HUES6 (cell line): ENCODE results near the gene AMDHD1.
"Not testable (repeated sequence)": the region's sequence is repeated elsewhere in the genome, so short reads cannot be mapped to it uniquely, and the experiment has no call there.

Source experiments
- H3K27ac ChIP-seq: 2 replicates; pipeline ENCODE4 v1.7.0; 2013; ENCODE audit warnings: low read depth, mild to moderate bottlenecking, low read length, inconsistent platforms
- H3K27me3 ChIP-seq: 2 replicates; pipeline ENCODE4 v1.6.1; 2013; ENCODE audit warnings: low read length; ENCODE audit not compliant: control insufficient read depth, insufficient read depth
- H3K36me3 ChIP-seq: 2 replicates; pipeline ENCODE4 v1.6.1; 2013; ENCODE audit warnings: low read length; ENCODE audit not compliant: control insufficient read depth, insufficient read depth
- H3K4me1 ChIP-seq: 2 replicates; pipeline ENCODE4 v1.6.1; 2013; ENCODE audit warnings: low read length; ENCODE audit not compliant: control insufficient read depth, insufficient read depth
- H3K4me3 ChIP-seq: 2 replicates; pipeline ENCODE4 v1.5.1; 2013; ENCODE audit warnings: low read depth, low read length
- H3K9ac ChIP-seq: one replicate; pipeline ENCODE4 v1.6.1; 2013; ENCODE audit warnings: mild to moderate bottlenecking, low read length
- H3K9me3 ChIP-seq: 2 replicates; pipeline ENCODE4 v1.6.1; 2013; ENCODE audit warnings: low read depth, low read length; ENCODE audit not compliant: control insufficient read depth, insufficient read depth

The AMDHD1 gene

GRCh38 chr12:95963096-95963495 is 20.0 kb downstream of the AMDHD1 start:
- Histone ChIP-seq H3K9me3 (no peaks in the 10 kb centered on the region), H3K4me1 (no peaks in the 10 kb centered on the region), H3K4me3 (no peak overlapping the region), H3K27ac (no peak overlapping the region), H3K27me3 (no peaks in the 10 kb centered on the region), H3K36me3 (no peaks in the 10 kb centered on the region), H3K9ac (no peak overlapping the region)

GRCh38 chr12:95966287-95966870 is 23.2 kb downstream of the AMDHD1 start:
- Histone ChIP-seq H3K4me1 (peaks cover 5% of the 10 kb centered on the region), H3K4me3 (no peak overlapping the region), H3K36me3 (no peaks in the 10 kb centered on the region), H3K9ac (no peak overlapping the region), H3K9me3 (no peaks in the 10 kb centered on the region), H3K27me3 (no peaks in the 10 kb centered on the region), H3K27ac (no peak overlapping the region)

- Histone ChIP-seq H3K36me3 (no peaks in the 10 kb centered on the region), H3K9me3 (no peaks in the 10 kb centered on the region), H3K4me3 (no peak overlapping the region), H3K4me1 (peaks cover 5% of the 10 kb centered on the region), H3K27ac (no peak overlapping the region), H3K9ac (no peak overlapping the region), H3K27me3 (no peaks in the 10 kb centered on the region)
Measured at GRCh38 chr12:95967301-95967700, 24.2 kb downstream of the AMDHD1 start.

GRCh38 chr12:95969116-95969515 is 26.0 kb downstream of the AMDHD1 start:
- not testable (repeated sequence) for H3K9me3 ChIP-seq

GRCh38 chr12:95970905-95971304 is 27.8 kb downstream of the AMDHD1 start:
- Histone ChIP-seq H3K4me1 (peaks cover 5% of the 10 kb centered on the region), H3K27me3 (no peaks in the 10 kb centered on the region), H3K9me3 (no peaks in the 10 kb centered on the region), H3K4me3 (no peak overlapping the region), H3K9ac (no peak overlapping the region), H3K27ac (no peak overlapping the region), H3K36me3 (no peaks in the 10 kb centered on the region)

More at GRCh38 chr12:95969116-95969515, 26.0 kb downstream of the AMDHD1 start:
- not testable (repeated sequence) for H3K27ac ChIP-seq, H3K4me1 ChIP-seq, H3K9ac ChIP-seq, H3K36me3 ChIP-seq, H3K27me3 ChIP-seq, H3K4me3 ChIP-seq

DNA sequence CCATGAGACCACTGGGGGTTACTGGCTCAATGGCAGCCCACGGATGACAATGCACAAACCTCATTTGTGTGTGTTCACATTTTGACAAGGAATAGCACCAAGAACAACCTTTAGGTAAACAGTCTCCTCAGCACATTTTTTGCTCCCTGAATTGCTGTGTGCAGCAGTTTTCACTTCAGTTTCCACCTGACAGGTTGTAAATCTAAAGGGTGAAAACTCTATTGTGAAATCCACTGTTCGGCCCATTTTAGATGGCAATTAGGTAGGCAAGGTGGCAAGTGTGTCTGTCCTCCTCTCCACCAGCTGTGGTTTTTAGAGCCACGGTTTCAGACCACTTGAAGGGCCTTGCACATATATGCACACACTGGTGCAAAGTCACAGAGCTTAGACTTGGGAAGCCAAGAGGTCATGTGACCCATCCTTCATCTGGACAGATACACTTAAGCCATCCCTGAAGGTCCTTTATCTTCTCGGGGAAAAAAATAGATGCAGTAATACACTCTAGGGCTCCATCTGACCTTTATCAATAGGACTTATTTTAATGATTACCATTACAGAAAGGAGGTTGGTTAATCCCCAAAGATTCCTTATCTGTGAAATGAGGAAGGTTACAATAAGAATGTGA is 29.8 kb downstream of the AMDHD1 start:
- Histone ChIP-seq H3K9me3 (no peaks in the 10 kb centered on the region), H3K27me3 (no peaks in the 10 kb centered on the region), H3K27ac (no peak overlapping the region), H3K4me1 (peaks cover 12% of the 10 kb centered on the region), H3K9ac (no peak overlapping the region), H3K4me3 (no peak overlapping the region), H3K36me3 (no peaks in the 10 kb centered on the region)

GRCh38 chr12:95974358-95974757 is 31.2 kb downstream of the AMDHD1 start:
- H3K4me3 ChIP-seq, result no peak overlapping the region
- H3K27ac ChIP-seq, result no peak overlapping the region
- H3K4me1 ChIP-seq, result peaks cover 12% of the 10 kb centered on the region
- no peak overlapping the region for H3K9ac ChIP-seq
- H3K9me3 ChIP-seq, result no peaks in the 10 kb centered on the region
- H3K27me3 ChIP-seq, result no peaks in the 10 kb centered on the region
- H3K36me3 ChIP-seq, result no peaks in the 10 kb centered on the region

DNA sequence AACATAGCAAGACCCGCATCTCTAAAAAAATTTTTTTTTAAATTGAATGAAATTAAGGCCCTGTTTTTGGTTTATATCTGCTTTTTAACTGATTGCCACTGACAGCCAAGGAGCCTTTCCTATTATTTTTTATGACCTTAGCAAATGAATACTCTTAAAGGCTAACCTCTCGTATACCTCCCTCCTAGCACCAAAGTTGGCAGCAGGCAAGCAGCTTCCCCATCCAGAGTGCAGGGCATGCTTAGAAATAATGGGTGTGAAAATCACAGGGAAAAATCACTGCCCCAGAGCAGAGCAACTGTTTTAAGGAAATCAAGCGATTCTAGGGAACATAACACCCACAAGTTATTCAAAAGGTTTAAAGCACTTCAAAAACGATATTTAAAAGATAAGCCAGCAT is 32.4 kb downstream of the AMDHD1 start:
- peaks cover 10% of the 10 kb centered on the region for H3K4me1 ChIP-seq
- no peaks in the 10 kb centered on the region for H3K36me3 ChIP-seq
- no peaks in the 10 kb centered on the region for H3K27me3 ChIP-seq
- H3K4me3 ChIP-seq, result no peak overlapping the region
- H3K27ac ChIP-seq, result no peak overlapping the region
- H3K9me3 ChIP-seq, result no peaks in the 10 kb centered on the region
- no peak overlapping the region for H3K9ac ChIP-seq

GRCh38 chr12:95976416-95976832 is 33.3 kb downstream of the AMDHD1 start:
- peaks cover 7% of the 10 kb centered on the region for H3K4me1 ChIP-seq
- no peaks in the 10 kb centered on the region for H3K36me3 ChIP-seq
- H3K4me3 ChIP-seq, result no peak overlapping the region
- no peaks in the 10 kb centered on the region for H3K9me3 ChIP-seq
- no peak overlapping the region for H3K9ac ChIP-seq
- no peaks in the 10 kb centered on the region for H3K27me3 ChIP-seq
- no peak overlapping the region for H3K27ac ChIP-seq

DNA sequence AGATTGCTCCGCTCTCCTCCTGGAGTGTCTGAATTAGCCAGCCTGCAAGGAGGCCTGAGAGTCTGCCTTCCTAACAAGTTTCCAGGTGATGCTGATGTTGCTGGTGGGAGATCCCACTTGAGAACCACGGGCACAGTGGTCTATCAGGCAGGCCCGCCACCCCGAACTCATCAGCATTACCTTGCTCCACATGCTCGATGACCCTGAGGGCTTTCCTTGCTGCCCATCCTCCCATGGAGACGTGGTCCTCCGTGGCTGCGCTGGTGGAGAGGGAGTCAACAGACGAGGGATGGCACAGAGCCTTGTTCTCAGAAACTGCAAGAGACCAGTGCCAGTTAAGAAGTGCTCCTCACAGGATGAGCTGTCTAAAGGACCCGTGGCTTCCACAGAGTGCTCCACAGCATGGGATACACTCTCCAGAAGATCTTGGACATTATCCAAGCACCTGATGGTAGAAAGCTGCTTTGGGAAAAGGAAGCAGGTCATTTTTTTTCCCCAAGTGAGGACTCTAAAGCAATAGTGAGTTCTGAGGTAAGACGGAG is 34.7 kb downstream of the AMDHD1 start:
- Histone ChIP-seq H3K9ac (no peak overlapping the region), H3K36me3 (no peaks in the 10 kb centered on the region), H3K27me3 (no peaks in the 10 kb centered on the region)

GRCh38 chr12:95978351-95978750 is 35.2 kb downstream of the AMDHD1 start:
- Histone ChIP-seq H3K27ac (no peak overlapping the region), H3K9me3 (no peaks in the 10 kb centered on the region), H3K36me3 (no peaks in the 10 kb centered on the region), H3K9ac (no peak overlapping the region), H3K4me1 (peaks cover 7% of the 10 kb centered on the region; the same call in 1 of the 2 replicates), H3K27me3 (no peaks in the 10 kb centered on the region), H3K4me3 (no peak overlapping the region)

More for the DNA sequence above, 34.7 kb downstream of the AMDHD1 start:
- Histone ChIP-seq H3K4me3 (no peak overlapping the region), H3K9me3 (no peaks in the 10 kb centered on the region), H3K4me1 (peaks cover 7% of the 10 kb centered on the region; the same call in 1 of the 2 replicates), H3K27ac (no peak overlapping the region)
